Ovary (tissue), 9 donors: ENCODE measurements around the gene ETNK2. TPM values are rescaled to one million over a fixed set of nuclear protein-coding genes. Genes with fewer than 3 reads are reported as not detected.

ENCODE experiments used
- DNase-seq, 5 donors: peaks; one replicate each; pipeline ENCODE4 v3.0.0-alpha.2; 2019 to 2020
- H3K27ac ChIP-seq, 2 donors: fragments of 200-600 bp; one replicate each; pipeline versions ENCODE4 v1.5.1 to v1.8.0; 2019 to 2022
- H3K27me3 ChIP-seq: fragments of 200-600 bp; one replicate; pipeline ENCODE4 v1.8.0; 2022
- H3K36me3 ChIP-seq: fragments of 200-600 bp; sonication (generic); one replicate; pipeline ENCODE4 v1.5.1; 2019
- H3K4me1 ChIP-seq: one replicate; pipeline ENCODE4 v1.8.1; 2013; ENCODE audit warnings: mild to moderate bottlenecking, moderate library complexity; ENCODE audit not compliant: insufficient read depth
- H3K4me3 ChIP-seq: fragments of 200-600 bp; sonication (generic); one replicate; pipeline ENCODE4 v1.5.1; 2017
- H3K9me3 ChIP-seq, 2 donors: fragments of 200-600 bp in 1 of 2; sonication (generic) in 1 of 2; one replicate each; pipeline versions ENCODE4 v1.5.1 to v1.8.1; 2013 to 2019; ENCODE audit warnings: mild to moderate bottlenecking in 1 of 2, moderate library complexity in 1 of 2
- CTCF ChIP-seq, 3 donors: fragments of 450-650 bp in 2 of 3; fragments of 200-600 bp in 1 of 3; IDR thresholded peaks; one replicate each; pipeline versions ENCODE4 v1.5.1 to v1.8.0; 2016 to 2022; ENCODE audit warnings: antibody characterized with exemption in 3 of 3, mild to moderate bottlenecking in 1 of 3
- EP300 ChIP-seq: sonication (generic); formaldehyde crosslinking; IDR thresholded peaks from one replicate; pipeline ENCODE4 v1.6.1; 2017; ENCODE audit warnings: antibody characterized with exemption
- POLR2A ChIP-seq: fragments of 450-650 bp; IDR thresholded peaks from one replicate; pipeline ENCODE4 v1.6.1; 2017; ENCODE audit warnings: antibody characterized with exemption, mild to moderate bottlenecking, moderate library complexity
- WGBS, 3 donors: extraction: QIAGEN DNeasy Blood & Tissue Kit in 1 of 3; methylation state at CpG; one replicate each; pipeline versions ENCODE4 v1.1.5 to v1.1.7; 2013 to 2017; 5-methylcytosine and 5-hydroxymethylcytosine counted together
- intact Hi-C, 4 donors: fragments of 100-400 bp; cut with DNase I; formaldehyde crosslinking; loops; one replicate each; pipeline versions ENCODE4 v1.11.0 to v1.15.1; 2022 to 2023
- polyA plus RNA-seq, 2 donors: library from polyadenylated mRNA; stranded (reverse); fragments of 200-250 nt in 1 of 2; fragments of 350-450 nt in 1 of 2; fragmentation: Illumina TruSeq in 1 of 2; extraction: RNeasy Lipid Tissue Mini Kit (QIAGEN cat#74804) in 1 of 2; gene quantifications; one replicate each; pipeline ENCODE4 v1.2.3, GENCODE V29; 2013 to 2014
- total RNA-seq, 7 donors: library from RNA; depleted of rRNA in 2 of 7; stranded (reverse); fragments of >200 nt in 2 of 7; fragmentation: NEBNext Ultra II Directional in 3 of 7; extraction: Animal tissue kit (Norgen Biotek cat#: 25700) in 3 of 7; gene quantifications; one replicate each; pipeline versions ENCODE4 v1.1.0 to v1.2.4, GENCODE V29; 2016 to 2023
- donor health status: DM: no; HTN: no; CAD: no; lungs with moderate emphysema.
- donor health status: DM: no; HTN: no; CAD: no.
- donor health status: Bipolar disorder and iron deficiency.
- donor health status: DM: yes; HTN: yes; CAD: no.
- donor health status: DM: no; HTN: no; CAD: no.
- donor health status: DM: yes; HTN: yes; CAD: no.

The ETNK2 gene
- total and polyA plus RNA-seq, 9 donors: 16.3 to 60.9 (median 40.3) TPM

- Histone ChIP-seq H3K4me1 (peaks cover 8% of the 10 kb centered on the region), H3K9me3 (no peaks in the 10 kb centered on the region), H3K36me3 (no peaks in the 10 kb centered on the region), H3K4me3 (no peak overlapping the region), H3K27ac (no peak overlapping the region), H3K27me3 (no peaks in the 10 kb centered on the region)
- no peak for DNase-seq
- WGBS, 3 donors: 76 to 84% (median 77%) methylated on average over 5 of the region's 5 CpGs
- TF ChIP-seq CTCF (IDR thresholded peaks at IDR 0.05): no peak
- TF ChIP-seq EP300: no peak
- TF ChIP-seq POLR2A: no peak
- intact Hi-C loops: no loop called here
These were observed 40.8 kb downstream of the ETNK2 start for GRCh38 chr1:204110894-204111633.

- Histone ChIP-seq H3K27ac (no peak overlapping the region), H3K27me3 (no peaks in the 10 kb centered on the region), H3K36me3 (no peaks in the 10 kb centered on the region), H3K4me1 (peaks cover 6% of the 10 kb centered on the region), H3K9me3 (no peaks in the 10 kb centered on the region), H3K4me3 (no peak overlapping the region)
- TF ChIP-seq EP300 (no peak), CTCF (IDR thresholded peaks at IDR 0.05) (no peak), POLR2A (no peak)
- intact Hi-C loops: no loop called here
- no peak for DNase-seq
- 48 to 55% (median 51%) methylated on average over 21 of the region's 21 CpGs for WGBS, 3 donors
These were observed 43.3 kb downstream of the ETNK2 start for GRCh38 chr1:204108312-204109141.

GRCh38 chr1:204107892-204108291 is 44.0 kb downstream of the ETNK2 start:
- H3K4me3 ChIP-seq: no peak overlapping the region
- H3K4me1 ChIP-seq: peaks cover 6% of the 10 kb centered on the region
- intact Hi-C loops: no loop called here
- no peaks in the 10 kb centered on the region for H3K36me3 ChIP-seq
- 84 to 89% (median 86%) methylated on average over 2 of the region's 2 CpGs for WGBS, 3 donors
- DNase-seq: no peak
- no peak overlapping the region for H3K27ac ChIP-seq
- no peaks in the 10 kb centered on the region for H3K27me3 ChIP-seq
- no peak for TF ChIP-seq POLR2A
- no peak for TF ChIP-seq EP300
- no peak for TF ChIP-seq CTCF (IDR thresholded peaks at IDR 0.05)
- no peaks in the 10 kb centered on the region for H3K9me3 ChIP-seq

GRCh38 chr1:204106825-204107224 is 45.0 kb downstream of the ETNK2 start:
- no peak overlapping the region for H3K4me3 ChIP-seq
- H3K9me3 ChIP-seq: no peaks in the 10 kb centered on the region
- no peak for TF ChIP-seq CTCF (IDR thresholded peaks at IDR 0.05)
- no peak for TF ChIP-seq EP300
- TF ChIP-seq POLR2A: no peak
- H3K4me1 ChIP-seq: peaks cover 12% of the 10 kb centered on the region
- no peak for DNase-seq
- no peaks in the 10 kb centered on the region for H3K36me3 ChIP-seq
- WGBS, 3 donors: 96 to 100% (median 98%) methylated on average over 1 of the region's 1 CpG
- no peak overlapping the region for H3K27ac ChIP-seq
- H3K27me3 ChIP-seq: no peaks in the 10 kb centered on the region
- intact Hi-C loops: no loop called here
